Epithelial cell of prostate (primary cell): ENCODE data around the gene CCDC102B.
"Not testable (repeated sequence)": the region's sequence is repeated elsewhere in the genome, so short reads cannot be mapped to it uniquely, and the experiment has no call there.

ENCODE experiments used
- DNase-seq: peaks from one replicate; pipeline ENCODE4 v3.0.0-alpha.2; 2011; ENCODE audit warnings: low read depth, low spot score
- H3K27ac ChIP-seq: fragments of 450-650 bp; 2 replicates; pipeline ENCODE4 v1.5.1; 2017; ENCODE audit warnings: mild to moderate bottlenecking

Gene CCDC102B

DNA sequence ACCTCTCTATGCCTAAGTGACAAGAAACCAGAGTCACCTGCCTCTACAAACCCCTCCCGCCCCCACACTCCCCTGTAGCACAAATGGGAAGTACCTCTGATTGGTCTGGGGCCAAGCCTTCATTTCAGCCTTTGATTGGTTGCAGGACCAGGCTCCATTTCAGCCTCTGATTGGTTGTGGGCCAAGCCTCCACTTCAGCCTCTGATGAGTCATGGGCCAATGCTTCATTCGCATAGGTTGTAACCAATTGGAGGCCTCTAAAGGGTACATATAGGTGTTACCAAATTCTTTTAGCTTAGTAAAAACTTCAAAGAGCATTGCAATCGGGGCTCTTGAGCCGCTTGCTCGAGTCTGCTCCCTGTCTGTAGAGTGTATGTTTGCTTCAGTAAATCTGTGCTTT lies 25.0 kb downstream of the CCDC102B start:
- no peak for DNase-seq
- no peak overlapping the region for H3K27ac ChIP-seq

DNA sequence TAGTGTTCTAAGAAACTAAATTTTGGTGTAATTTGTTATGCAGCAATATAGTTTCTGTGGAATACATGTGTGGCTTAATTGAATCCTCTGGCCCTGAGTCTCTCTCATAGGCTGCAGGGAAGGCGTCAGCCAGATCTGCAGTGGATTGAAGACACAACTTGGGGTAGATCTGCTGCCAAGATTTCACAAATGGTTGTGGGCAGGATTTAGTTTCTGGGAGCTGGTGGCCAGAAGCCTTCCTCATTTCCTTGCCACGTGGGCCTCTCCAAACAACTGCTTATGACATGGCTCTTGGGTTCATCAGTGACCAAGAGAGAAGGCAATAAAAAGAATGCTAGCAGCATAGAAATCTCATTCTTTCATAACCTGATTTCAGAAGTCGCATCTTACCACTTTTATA lies 28.2 kb downstream of the CCDC102B start:
- no peak overlapping the region for H3K27ac ChIP-seq
- DNase-seq: no peak

DNA sequence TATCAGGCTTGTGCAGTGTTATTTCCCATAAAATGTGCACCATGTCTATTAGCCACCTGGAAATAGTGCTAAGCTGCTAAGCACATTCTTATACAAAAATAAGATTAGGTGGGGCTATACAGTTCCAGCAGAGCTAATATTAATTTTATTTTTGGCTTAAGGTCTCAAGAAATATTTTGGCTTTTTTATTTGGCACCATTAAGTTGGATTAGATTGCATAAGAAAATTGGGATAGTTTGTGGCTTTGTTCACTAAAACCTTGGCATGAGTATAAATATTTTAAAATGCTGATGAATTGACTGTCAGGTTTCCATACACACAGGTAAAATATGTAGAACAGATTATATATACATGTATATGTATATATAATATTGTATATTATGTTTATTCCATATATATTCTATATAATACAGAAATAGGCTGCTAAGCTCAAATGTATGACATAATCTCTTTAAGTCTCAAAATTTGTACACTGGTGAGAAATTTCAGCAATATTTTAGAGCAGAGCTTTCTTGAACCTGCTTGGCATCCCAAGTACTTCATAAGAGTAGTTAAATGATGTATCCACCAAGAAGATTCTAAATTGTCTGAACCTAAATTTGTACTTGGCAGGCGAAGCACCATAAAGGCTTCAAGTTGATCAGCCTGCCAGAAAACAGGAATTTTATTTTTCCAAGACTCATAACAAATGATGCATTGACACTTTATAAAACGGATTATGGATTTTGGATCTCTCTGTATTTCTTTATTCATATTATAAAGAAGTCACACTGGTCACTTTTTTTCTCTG lies 32.6 kb downstream of the CCDC102B start:
- no peak for DNase-seq
- H3K27ac ChIP-seq: no peak overlapping the region

DNA sequence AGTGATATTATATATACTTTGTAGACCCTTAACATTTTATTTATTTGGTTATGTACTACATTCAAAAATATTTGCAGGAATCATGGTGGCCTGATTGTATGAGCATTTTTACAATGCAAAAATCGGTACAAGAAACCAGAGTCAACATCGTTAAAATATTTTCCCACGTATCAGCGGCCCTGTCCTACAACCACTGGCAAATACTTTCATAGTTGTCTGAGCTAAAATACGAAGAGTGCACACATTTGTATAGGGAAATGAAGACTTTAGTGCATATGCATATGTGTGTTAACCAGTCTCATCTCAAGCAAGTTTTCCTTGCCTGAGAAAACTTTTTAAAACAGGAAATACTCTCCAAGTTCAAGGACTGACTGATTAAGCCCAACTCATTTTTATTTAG lies 35.9 kb downstream of the CCDC102B start:
- no peak overlapping the region for H3K27ac ChIP-seq

DNA sequence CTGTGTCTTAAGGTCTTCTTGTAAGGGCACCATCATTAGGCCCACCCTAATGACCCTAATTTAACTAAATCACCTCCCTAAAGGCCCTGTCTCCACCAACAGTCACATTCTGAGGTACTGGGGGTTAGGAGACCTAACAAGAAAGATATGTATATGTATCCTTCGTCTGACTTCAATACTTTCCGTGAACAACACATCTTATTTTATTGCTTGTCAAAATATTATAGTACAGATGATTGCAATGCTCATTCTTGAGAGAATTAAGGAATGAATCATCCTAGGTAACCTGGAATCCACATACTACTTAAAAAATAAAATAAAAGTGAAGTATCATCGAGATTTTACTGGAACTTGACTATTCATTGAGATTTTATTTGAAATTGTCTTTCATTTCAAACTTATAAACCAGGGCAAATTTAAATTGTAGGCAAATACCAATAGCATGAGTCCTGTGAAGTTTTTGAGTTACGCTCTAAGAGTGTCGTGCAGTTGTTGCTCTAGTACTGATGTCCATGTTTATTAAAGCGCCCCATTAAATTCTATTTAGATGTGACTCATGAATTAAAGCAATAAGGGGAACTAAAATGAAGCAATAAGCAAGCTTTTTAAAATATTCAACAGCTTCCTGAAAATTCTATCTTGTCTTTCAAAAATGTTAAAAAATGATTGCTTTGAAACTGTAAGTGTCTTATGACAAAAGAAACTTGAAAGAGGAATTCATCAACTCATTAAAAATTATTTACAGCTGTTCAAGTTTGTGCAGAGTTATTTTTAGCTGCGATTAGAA lies 40.0 kb downstream of the CCDC102B start:
- no peak for DNase-seq
- no peak overlapping the region for H3K27ac ChIP-seq

More for the DNA sequence above, 35.9 kb downstream of the CCDC102B start:
- DNase-seq: no peak

DNA sequence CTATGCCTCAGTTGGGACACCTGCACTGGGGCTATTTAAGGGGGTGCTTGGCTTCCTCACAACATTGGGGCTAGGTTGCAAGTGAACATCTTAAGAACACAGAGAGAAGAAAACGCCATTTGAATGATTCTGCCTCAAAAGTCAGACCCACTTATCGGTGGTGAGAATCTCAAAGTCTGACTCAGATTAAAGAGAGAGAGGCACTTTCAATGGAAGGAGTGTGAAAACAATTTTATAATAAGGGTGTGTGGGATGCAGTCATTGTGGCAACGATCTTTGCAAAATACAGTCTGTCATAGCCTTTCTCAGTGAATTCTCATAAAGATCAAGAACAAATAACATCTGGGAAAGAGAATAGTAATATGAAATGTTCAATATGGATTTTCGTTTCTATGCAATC lies 41.8 kb downstream of the CCDC102B start:
- DNase-seq: no peak
- H3K27ac ChIP-seq: no peak overlapping the region

DNA sequence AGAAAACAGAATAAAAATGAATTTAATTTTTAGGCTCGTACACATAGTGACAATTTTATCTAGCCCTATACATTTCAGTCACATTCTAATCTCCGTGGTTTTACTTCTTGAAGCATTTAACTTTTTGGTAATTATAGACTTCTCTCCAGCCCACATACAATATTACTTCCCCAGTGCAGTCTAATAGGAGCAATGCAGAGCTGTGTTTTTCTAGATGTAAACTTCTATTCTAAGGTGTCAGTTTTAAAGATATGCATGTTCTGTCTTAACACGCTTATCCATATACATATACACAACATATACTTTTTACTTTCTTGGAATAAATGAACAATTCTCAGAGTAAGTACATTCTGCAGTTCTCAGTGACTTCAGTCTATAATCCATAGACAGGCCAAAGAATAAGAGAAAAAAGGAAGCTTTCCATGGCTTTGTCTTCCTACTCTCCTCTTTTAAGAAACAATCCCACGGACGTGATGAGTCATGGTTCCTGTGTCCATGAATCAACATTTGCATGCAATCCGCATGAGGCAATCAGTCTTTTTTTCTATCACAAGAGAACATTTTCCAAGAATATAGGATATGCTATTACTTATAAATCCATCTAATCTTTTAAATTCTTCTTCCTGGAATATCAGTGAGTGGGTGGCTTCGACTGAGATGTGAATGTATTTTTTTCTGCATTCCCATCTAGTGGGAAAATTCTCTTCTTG lies 42.8 kb downstream of the CCDC102B start:
- H3K27ac ChIP-seq: peak overlapping the region; percentile 58
- DNase-seq: peak; percentile 62

DNA sequence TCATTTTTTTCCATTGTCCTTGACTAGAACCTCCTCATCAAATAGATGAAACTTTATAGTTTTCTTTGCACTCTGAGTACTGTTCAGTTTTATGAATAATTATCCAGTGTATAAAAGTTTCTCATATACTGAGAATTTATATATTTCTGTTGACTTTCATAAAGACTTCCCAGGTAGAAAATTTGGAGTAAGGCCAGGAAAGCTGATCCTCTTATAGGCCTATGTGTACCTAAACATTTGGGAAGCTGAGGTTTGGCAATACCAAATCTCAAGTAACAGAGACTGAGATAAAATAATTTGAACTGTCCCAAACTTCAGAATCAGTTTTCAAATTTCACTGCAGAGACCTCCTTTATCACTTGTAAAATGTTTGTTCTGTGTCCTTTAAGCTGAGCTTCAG lies 43.4 kb downstream of the CCDC102B start:
- DNase-seq: no peak
- peak overlapping the region; percentile 58 for H3K27ac ChIP-seq

DNA sequence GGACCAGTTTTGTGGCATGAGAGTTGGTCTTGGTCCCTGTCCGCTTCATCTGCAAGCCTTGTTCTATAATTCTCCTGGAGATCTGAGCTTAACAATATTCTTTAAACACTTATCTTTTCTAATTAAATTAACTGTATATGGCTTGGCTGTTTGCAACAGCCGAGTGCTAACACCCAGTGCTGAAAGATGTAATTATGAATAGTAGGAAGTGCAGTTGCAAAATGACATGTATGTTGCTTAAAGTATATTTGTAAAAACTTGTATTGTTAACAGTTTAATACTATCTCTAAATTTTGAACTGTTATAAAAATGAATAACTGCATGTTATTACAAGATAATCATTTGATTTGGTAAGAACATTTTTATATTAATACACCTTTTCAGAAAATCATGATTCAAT lies 45.1 kb downstream of the CCDC102B start:
- H3K27ac ChIP-seq: no peak overlapping the region
- DNase-seq: no peak

DNA sequence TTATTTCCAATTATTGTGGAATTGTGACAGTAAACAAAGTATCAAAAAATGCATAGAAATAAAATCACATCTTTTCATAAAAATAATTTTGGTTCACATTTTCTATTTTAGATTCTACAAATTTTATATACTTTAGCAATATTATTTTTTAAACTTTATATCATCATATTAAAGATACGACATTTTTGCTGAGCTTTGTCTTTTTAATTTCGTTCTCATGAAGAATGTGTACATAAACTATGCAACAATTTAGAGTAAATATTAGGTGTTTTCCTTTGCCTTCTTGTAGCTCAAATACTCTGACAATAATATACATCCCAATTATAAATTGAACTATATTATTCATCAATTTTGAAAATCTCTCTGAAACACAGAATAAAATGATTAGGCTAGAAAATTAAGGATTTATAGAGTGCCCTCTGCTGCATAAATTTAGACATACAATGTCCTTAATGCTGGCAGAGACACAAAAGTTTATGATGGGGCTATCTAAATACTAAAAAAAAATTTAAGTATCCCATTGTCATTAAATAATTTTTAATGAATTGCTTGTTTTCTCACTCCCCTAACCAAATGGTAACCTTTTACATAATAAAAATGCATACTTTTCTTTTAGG lies 45.7 kb downstream of the CCDC102B start:
- H3K27ac ChIP-seq: no peak overlapping the region
- no peak for DNase-seq

DNA sequence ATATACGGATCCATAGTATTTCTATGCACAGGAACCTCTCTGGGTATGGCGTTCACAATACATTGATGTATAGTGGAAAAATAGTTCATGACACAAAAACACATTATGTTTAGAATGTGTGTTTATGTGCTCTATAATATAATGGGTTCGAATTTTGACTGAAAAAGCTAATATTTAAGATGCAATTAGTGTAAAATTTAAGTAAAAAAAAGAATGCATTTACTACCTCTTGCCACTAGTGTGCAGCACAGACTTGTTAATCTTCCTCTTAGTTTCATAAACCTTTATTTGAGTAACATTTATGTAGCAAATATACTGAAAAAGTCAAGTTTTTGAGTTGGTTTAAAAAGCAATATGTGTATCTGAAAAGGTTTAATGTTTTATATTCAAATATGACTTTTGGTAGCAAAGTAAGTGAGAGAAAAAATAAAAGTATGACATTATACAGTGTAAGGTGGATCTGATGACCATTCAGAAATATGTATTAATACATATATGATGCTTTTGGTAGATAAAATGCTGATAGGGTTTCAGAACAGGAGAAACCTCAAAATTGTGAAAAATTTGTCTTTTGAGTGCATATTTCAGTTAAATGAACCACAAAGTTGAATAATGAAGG lies 49.4 kb downstream of the CCDC102B start:
- H3K27ac ChIP-seq: no peak overlapping the region
- DNase-seq: no peak

DNA sequence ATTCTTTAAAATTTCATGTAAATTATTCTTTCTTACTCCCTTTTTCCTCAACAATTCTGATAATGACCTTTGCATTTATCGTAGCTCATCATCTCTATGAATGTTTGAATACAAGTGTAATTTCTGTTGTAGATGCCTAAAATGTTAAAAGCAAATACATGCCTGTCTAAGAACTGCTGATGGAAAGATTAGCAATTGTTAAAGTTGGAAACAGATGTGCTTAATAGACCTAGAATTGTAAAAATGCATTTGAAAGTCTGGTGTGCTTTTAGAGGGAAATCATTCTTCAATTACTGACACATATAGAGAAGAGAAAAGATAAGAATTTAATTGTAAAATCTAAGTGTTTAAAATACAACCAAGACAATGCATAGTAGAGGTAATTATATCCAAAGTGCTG lies 50.4 kb downstream of the CCDC102B start:
- no peak overlapping the region for H3K27ac ChIP-seq
- no peak for DNase-seq

DNA sequence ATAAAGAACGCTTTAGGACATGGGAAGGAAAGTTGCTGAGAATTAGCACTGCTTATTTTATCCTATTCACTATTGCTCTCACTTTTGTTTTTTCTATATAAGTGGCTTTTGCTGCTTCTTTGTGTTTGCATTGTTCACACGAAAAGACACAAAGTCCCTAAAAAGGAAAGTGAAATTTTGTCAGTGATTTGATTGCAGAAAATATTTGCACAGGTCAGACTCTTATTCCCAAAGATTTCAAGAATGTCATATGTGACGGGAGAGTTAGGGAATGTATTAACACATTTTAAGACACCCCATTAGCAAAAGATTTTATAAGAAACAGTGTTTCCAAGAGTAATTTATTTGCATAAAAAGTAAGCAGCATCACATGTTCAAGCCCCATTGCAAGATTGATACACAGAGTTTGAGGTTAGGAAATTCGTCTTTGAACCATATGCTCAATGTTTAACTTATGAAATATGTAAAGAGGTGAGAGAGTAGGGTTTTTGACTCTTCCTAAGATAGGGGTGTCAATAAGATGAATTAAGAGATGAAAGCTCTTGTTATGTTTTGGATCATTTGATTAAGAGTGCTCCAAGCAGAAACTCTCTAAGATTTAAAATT lies 57.0 kb downstream of the CCDC102B start:
- no peak overlapping the region for H3K27ac ChIP-seq
- DNase-seq: no peak

DNA sequence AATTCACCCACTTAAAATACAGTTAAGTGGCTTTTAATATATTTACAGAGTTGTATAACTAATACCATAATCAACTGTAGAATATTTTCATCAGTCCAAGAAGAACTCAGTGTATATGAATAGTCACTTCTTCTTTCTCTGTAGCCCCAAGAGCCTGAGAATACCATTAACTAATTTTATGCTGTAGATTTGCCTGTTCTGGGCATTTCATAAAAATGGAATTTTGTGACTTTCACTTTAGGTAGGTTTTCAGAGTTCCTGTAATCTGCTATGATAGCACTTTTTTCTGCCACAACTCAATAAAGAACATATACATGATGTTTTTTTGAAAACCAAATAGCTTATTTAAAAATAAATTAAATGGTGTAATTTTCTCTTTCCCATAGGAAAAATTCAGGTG lies 57.6 kb downstream of the CCDC102B start:
- DNase-seq: no peak
- H3K27ac ChIP-seq: no peak overlapping the region

DNA sequence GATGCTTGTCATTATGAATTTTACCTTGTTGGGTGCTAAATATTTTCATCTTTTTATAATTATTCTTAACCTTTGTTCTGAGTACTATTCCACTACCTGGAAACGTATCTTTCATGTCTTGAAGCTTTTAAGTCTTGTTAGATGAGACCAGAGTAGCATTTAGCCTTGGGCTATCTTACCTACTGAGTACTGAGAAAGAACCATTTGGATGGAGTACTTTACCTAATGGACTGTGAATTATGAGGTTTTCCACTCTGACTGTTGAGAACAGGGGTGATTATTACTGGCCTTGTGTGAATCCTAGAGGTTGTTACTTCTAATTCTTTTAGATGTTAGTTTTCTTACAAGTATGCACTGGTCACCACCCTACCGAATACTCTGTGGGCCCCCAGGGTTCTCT lies 63.5 kb downstream of the CCDC102B start:
- H3K27ac ChIP-seq: no peak overlapping the region
- DNase-seq: no peak

DNA sequence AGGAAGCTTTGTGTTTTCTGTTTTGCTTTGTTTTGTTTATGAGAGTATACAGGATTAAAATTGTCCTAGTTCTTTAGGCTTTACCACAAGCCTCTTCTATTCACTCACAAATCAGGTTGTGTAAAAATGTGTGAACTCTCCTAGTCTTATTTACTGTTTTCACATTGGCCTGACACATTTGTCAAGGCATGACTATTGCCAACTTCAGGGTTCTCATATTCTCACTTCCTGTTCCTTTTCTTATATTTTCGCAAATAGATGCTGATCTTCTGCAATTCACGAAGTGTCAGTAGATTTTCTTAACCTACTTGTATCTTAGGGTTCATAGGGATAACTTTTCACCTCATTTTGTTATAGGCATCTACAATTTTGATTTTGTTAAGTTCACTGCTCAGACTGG lies 67.1 kb downstream of the CCDC102B start:
- H3K27ac ChIP-seq: no peak overlapping the region
- no peak for DNase-seq

DNA sequence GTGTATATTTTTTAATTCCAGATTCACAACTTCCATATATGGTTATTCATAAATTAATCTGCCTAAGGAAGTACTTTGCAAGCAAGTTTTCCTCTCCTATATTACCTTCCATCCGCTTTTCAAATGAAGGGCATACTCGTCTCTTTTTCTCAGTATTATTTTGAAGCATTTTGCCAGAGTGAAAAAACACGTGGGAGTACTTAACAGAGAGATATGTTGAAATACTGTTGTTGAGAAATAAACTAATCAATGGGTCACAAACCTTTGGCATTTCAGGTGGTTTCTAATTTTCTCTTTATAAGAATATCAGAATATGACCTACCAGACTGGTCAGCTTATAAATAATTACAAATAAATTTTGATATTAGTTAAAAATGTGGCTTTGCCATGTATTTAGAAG lies 67.6 kb downstream of the CCDC102B start:
- no peak for DNase-seq
- H3K27ac ChIP-seq: no peak overlapping the region

DNA sequence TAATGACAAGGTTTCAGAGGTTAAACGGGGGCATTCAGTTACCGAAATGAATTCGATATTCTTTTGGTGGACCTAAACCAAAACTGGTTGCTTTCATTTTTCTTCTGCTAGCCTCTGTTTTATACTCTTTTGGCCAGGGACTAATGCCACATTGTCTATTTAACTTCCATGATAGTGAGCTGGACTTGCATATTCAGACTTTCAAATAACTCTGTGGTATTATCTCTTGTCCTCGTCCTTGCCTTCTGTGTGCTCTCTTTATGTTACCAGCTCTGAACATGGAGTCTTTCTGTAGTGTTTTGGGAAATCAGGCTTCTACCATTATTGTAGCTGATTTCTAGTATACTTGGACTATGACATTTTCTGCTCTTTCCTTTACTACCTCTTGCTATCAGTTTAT lies 75.1 kb downstream of the CCDC102B start:
- H3K27ac ChIP-seq: no peak overlapping the region
- DNase-seq: no peak

DNA sequence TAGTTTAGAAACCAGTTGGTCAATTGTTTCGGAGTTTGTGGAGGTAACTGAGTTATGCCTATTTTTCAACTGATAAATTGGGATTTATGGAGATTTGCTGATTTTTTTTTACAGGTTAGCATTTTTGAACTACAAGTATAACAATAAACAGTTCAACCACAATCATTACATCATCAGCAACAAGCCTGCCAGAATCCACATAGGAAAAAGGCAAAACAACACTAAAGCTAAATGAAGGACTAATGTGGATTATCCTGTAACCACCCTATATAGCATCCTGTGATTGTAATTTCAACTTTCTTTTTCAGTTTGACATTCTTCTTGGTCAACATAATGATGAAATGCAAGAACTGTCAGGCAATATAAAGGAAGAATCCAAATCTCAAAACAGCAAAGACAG lies 76.5 kb downstream of the CCDC102B start:
- H3K27ac ChIP-seq: no peak overlapping the region
- DNase-seq: no peak

DNA sequence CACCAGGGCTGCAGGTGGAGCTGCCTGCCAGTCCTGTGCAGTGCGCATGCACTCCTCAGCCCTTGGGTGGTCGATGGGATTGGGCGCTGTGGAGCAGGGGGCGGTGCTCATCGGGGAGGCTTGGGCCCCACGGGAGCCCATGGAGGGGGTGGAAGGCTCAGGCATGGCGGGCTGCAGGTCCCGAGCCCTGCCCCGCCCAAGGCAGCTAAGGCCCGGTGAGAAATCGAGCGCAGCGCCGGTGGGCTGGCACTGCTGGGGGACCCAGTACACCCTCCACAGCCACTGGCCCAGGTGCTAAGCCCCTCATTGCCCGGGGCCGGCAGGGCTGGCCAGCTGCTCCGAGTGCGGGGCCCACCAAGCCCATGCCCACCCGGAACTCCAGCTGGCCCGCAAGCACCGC lies 82.1 kb downstream of the CCDC102B start:
- not testable (repeated sequence) for DNase-seq, H3K27ac ChIP-seq
